ENCODE data around the gene GPR33.
"Not testable (repeated sequence)": the region's sequence is repeated elsewhere in the genome, so short reads cannot be mapped to it uniquely, and the experiment has no call there.

The GPR33 gene

GRCh38 chr14:31457665-31458659, 29.9 kb downstream of the GPR33 start:
- no peak for DNase-seq

DNA sequence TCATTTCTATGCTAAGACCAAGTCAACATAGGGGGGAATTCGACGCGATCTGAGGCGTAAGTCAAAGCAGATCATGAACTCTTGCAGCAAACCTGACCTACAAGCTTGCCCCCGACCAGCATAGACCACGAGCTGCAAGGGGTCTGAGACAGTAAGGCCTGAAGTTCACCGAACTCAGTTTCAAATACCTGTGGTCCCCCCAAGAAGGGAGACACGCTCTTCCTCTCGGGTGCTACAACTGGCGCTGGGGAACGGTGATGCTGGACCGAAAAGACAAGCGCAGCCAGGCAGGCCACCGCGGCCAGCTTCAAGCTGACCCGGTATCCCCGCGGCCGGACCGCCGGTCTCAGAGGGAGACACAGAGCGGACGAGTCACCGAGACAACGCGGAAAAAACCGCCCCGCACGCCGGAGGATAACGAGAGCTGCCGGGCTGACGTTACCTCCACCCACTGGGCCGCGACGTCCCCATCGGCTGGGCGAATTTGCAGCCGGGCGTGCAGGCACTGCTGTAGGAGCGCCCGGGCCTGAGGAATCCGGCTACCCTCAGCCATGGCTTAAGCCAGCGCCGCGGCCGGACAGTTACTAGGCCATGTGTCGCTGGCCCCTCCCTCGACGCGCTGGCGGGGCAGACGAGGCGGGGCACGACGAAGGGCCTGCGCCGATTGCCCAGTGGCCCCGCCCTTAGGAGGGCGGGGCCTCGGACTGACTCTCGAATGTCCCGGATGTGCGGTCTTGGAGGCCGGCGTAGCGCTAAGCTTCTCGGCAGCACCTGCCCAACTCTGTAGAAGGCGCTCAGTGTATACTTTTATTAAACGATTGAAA, 30.8 kb downstream of the GPR33 start, which contains the start of gene DTD2:
DTD2 (minus strand) TSS at position 666 of the 824 bp plus-strand sequence; CDS start at position 553, 113 bp downstream.
- peak; percentile 94 for DNase-seq

DNA sequence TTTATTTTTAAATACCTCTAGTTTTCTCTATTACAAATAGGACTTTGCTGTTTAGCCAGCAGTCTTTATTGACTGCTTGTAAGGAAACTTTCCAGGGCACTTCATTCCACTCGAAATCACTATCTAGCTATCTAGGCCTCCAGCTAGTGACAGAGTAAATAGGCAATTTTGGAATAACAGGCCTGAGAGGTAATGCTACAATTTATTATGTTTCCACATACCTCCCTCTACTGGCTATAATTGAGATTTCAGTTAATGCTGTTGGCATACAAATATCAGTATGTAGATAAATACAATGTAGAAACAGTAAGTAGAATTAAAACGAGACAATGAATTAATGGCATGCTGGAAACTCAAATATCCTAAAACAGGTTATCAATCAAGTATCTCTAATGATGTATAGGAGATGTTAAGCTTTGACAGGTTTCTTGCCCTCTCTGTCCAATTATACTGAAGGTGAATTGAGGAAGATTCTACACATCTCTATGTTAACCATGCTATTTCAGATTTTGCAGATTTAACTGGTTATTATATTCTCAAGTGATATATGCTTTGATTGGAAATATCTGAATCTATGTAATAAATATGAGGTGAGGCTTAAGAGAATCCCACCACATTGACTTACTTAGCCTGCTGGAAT, 37.7 kb downstream of the GPR33 start:
- DNase-seq: peak; percentile 40

DNA sequence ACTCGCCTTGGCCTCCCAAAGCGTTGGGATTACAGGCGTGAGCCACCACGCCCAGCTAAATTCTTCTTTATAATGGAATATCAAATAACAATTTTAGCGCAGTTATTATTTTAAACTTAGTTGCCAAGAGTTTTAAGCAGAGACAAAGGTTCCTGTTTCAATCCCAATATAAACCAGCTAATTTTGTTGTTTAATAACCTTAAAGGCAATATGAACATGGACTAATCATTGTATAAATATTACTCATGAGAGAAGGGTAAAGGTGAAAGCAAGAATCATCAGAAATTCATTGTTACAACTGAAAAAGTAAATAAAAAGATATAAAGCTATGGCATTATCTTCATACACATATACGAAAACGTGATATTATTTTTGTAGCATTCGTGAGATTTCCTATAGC, 38.7 kb downstream of the GPR33 start:
- DNase-seq: no peak

- no peak for DNase-seq
Measured at GRCh38 chr14:31445703-31446102, 42.1 kb downstream of the GPR33 start.

DNA sequence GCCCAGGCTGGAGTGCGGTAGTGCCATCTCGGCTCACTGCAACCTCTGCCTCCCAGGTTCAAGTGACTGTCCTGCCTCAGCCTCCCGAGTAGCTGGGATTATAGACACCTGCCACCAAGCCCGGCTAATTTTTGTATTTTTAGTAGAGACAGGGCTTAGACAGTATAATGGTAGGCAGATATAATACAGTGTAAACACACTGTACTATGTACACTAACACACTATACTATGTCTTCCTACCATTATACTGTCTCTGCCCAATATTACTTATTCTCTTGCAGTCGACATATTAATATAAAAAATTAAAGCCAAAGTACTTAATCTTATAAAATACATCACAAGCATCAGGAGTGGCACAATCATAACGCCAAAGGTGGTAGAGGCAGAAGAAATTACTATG, 45.6 kb downstream of the GPR33 start:
- DNase-seq: no peak

DNA sequence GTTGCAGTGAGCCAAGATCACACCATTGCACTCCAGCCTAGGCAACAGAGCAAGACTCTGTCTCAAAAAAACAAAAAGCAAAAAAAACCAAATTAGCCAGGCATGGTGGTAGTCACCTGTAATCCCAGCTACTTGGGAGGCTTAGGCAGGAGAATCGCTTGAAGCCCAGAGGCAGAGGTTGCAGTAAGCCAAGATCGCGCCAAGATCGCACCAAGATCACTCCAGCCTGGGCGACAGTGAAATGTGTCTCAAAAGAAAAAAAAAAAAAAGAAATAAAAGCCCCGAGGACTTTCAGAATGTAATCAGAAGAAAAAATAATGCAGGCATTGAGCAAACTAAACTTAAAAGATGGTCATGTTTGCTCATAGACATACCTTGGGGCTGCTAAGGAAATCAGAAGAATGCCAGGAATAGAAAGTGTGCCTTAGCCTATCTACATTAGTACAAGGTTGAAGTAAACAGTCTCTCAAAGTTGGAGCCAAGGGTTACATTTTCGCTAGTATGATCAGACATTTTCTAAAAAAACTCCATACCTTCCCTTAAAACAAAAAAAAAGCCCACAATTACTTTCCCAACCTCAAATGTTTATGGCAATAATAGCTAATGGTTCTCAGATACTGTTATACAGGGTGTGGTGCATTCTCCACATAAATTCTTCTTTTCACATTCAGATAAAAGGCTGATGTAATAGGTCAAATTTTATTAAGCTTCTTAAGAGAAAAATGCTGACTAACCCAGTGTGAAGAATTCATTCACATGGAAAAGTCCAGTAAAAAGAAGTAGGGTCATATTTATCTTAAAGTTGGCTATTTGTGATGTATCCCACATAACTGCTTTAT, 46.3 kb downstream of the GPR33 start:
- DNase-seq: peak; percentile 69

GRCh38 chr14:31440280-31440679, 47.6 kb downstream of the GPR33 start:
- DNase-seq: peak; percentile 27

DNA sequence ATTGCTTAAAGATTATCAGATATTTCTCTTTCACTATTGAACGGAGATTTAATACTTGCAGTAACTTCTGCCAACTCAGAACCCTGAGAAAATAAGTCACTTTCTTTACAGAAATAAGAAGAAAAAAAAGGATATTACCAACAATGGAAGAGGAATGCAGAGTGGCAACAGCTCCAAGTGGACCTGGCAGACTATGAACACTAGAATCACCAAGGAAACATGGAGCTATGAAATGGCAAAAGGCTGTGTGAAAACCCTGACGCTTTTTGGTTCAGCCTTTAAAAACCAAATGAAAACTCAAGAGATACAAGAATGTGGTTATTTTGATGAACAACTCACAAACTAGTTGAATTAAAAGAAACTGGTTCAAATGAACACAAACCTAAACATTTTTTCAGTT, 48.3 kb downstream of the GPR33 start:
- DNase-seq: no peak

- not testable (repeated sequence) for DNase-seq
Measured at GRCh38 chr14:31437045-31437691, 50.7 kb downstream of the GPR33 start.

GRCh38 chr14:31435276-31435675, 52.6 kb downstream of the GPR33 start:
- DNase-seq: peak; percentile 79

Measured in fibroblast of upper back skin (primary cell).